WTC11 (cell line): Measurements from ENCODE around the gene VPS52. TPM values are rescaled to one million over a fixed set of nuclear protein-coding genes. Genes with fewer than 3 reads are reported as not detected.

ENCODE experiments used
- ATAC-seq: fragments of 200-7000 bp; cut with Tn5 transposase; 2 replicates; pipeline ENCODE4 v1.10.0; 2021; ENCODE audit warnings: mild to moderate bottlenecking, moderate library complexity
- CTCF ChIA-PET: fragments of 300-600 bp; sonication (Branson Sonifier 250); formaldehyde crosslinking; loops from one replicate; lab custom pipeline; 2021; ENCODE audit warnings: antibody characterized with exemption; lab: Charles Lee
- POLR2A ChIA-PET: fragments of 350-600 bp; sonication (Branson Sonifier 250); formaldehyde crosslinking; loops from one replicate; lab custom pipeline; 2021; ENCODE audit warnings: antibody characterized with exemption; lab: Charles Lee
- DNase-seq: peaks from one replicate; pipeline ENCODE4 v3.0.0; 2021; ENCODE audit warnings: low spot score
- H3K27ac Mint-ChIP-seq: 2 replicates; pipeline ENCODE4 v1.8.0; 2021; ENCODE audit warnings: mixed read lengths
- H3K27me3 Mint-ChIP-seq: 2 replicates; pipeline ENCODE4 v1.8.0; 2021; ENCODE audit warnings: low read depth, mild to moderate bottlenecking, moderate library complexity, mixed read lengths
- H3K36me3 Mint-ChIP-seq: 2 replicates; pipeline ENCODE4 v1.8.0; 2021; ENCODE audit warnings: mixed read lengths
- H3K4me1 Mint-ChIP-seq: 2 replicates; pipeline ENCODE4 v1.8.0; 2022; ENCODE audit warnings: mixed read lengths
- H3K4me3 Mint-ChIP-seq: 2 replicates; pipeline ENCODE4 v1.8.0; 2021; ENCODE audit warnings: mild to moderate bottlenecking, moderate library complexity, mixed read lengths
- H3K9me3 Mint-ChIP-seq: 2 replicates; pipeline ENCODE4 v1.8.0; 2021; ENCODE audit warnings: mixed read lengths
- AFF4 ChIP-seq: sonication (generic); formaldehyde crosslinking; IDR thresholded peaks from 2 replicates; pipeline ENCODE4 v1.8.1; 2023; ENCODE audit warnings: mild to moderate bottlenecking, missing genetic modification reagents, borderline replicate concordance
- ATF6 ChIP-seq: sonication (generic); formaldehyde crosslinking; IDR thresholded peaks from 2 replicates; pipeline ENCODE4 v1.8.1; 2023; ENCODE audit warnings: mild to moderate bottlenecking, missing genetic modification reagents
- CTCF ChIP-seq: fragments of 200-600 bp; IDR thresholded peaks from 2 replicates; pipeline ENCODE4 v1.8.0; 2022; ENCODE audit warnings: antibody characterized with exemption
- FOXP4 ChIP-seq: sonication (generic); formaldehyde crosslinking; IDR thresholded peaks from 2 replicates; pipeline ENCODE4 v1.8.0; 2022; ENCODE audit warnings: mild to moderate bottlenecking, missing genetic modification reagents
- JAZF1 ChIP-seq: fragments of 250-450 bp; sonication (Bioruptor Pico); IDR thresholded peaks from 2 replicates; pipeline ENCODE4 v1.9.0; 2021; ENCODE audit warnings: moderate library complexity, mild to moderate bottlenecking, inconsistent platforms
- MAX ChIP-seq: sonication (generic); formaldehyde crosslinking; IDR thresholded peaks from 2 replicates; pipeline ENCODE4 v1.8.0; 2022; ENCODE audit warnings: mild to moderate bottlenecking, missing genetic modification reagents
- NFYB ChIP-seq: sonication (generic); formaldehyde crosslinking; conservative IDR thresholded peaks from 2 replicates; pipeline ENCODE4 v1.8.0; 2022; ENCODE audit warnings: low read depth, missing genetic modification reagents
- PREB ChIP-seq: sonication (generic); formaldehyde crosslinking; IDR thresholded peaks from 2 replicates; pipeline ENCODE4 v1.8.1; 2022; ENCODE audit warnings: mild to moderate bottlenecking, missing genetic modification reagents, moderate library complexity, borderline replicate concordance
- RELA ChIP-seq: sonication (generic); formaldehyde crosslinking; IDR thresholded peaks from 2 replicates; pipeline ENCODE4 v1.8.1; 2022; ENCODE audit warnings: missing genetic modification reagents, mild to moderate bottlenecking, borderline replicate concordance
- SMAD4 ChIP-seq: sonication (generic); formaldehyde crosslinking; IDR thresholded peaks from 2 replicates; pipeline ENCODE4 v1.8.0; 2022; ENCODE audit warnings: mild to moderate bottlenecking, missing genetic modification reagents
- ZNF281 ChIP-seq: sonication (generic); formaldehyde crosslinking; IDR thresholded peaks from 2 replicates; pipeline ENCODE4 v1.8.0; 2023; ENCODE audit warnings: mild to moderate bottlenecking, missing genetic modification reagents
- ZNF396 ChIP-seq: fragments of 250-450 bp; sonication (Bioruptor Pico); IDR thresholded peaks from 2 replicates; pipeline ENCODE4 v1.8.0; 2021; ENCODE audit warnings: mild to moderate bottlenecking, moderate library complexity, borderline replicate concordance
- ZNF416 ChIP-seq: fragments of 250-450 bp; sonication (Bioruptor Pico); IDR thresholded peaks from 2 replicates; pipeline ENCODE4 v1.9.0; 2021; ENCODE audit warnings: mild to moderate bottlenecking, inconsistent platforms
- ZNF532 ChIP-seq: fragments of 250-450 bp; sonication (Bioruptor Pico); IDR thresholded peaks from 2 replicates; pipeline ENCODE4 v1.9.0; 2021; ENCODE audit warnings: mild to moderate bottlenecking, borderline replicate concordance
- ZNF671 ChIP-seq: fragments of 250-450 bp; sonication (Bioruptor Pico); IDR thresholded peaks from 2 replicates; pipeline ENCODE4 v1.8.0; 2021; ENCODE audit warnings: mild to moderate bottlenecking
- total RNA-seq: library from RNA; stranded (reverse); gene quantifications from 3 replicates; pipeline ENCODE4 v1.2.3, GENCODE V29; 2021

The VPS52 gene
- total RNA-seq, 1 experiment from 2014 or later: 46.8 TPM

GRCh38 chr6:33301877-33302276, 30.2 kb upstream of the VPS52 start (continued):
- no peak for TF ChIP-seq FOXP4 (CRISPR knock-in tag)
- no peak for TF ChIP-seq ZNF532 (CRISPR knock-in tag)
- no peak for TF ChIP-seq JAZF1 (CRISPR knock-in tag)
- TF ChIP-seq ZNF416 (CRISPR knock-in tag): no peak
- TF ChIP-seq ATF6: no peak
- no peak for TF ChIP-seq RELA (CRISPR knock-in tag)
- no peak for TF ChIP-seq ZNF396 (CRISPR knock-in tag)
- no peak for TF ChIP-seq AFF4
- TF ChIP-seq SMAD4 (CRISPR knock-in tag): no peak
- TF ChIP-seq, all 79 proteins: peak for 0

GRCh38 chr6:33299237-33299944, 27.7 kb upstream of the VPS52 start:
- ATAC-seq (peak; percentile 54), DNase-seq (peak; percentile 87)
- Mint-ChIP-seq H3K4me1 (peaks cover 17% of the 10 kb centered on the region), H3K27ac (peak overlapping the region; percentile 100), H3K36me3 (peaks cover 9% of the 10 kb centered on the region; the same call in 1 of the 2 replicates), H3K27me3 (no peaks in the 10 kb centered on the region), H3K4me3 (peak overlapping the region; percentile 99), H3K9me3 (no peaks in the 10 kb centered on the region)
- CTCF ChIA-PET: interaction anchor here (0.6 to 4.0 kb wide), 18 partner anchors 9 to 127 kb away, joined by 3 to 40 read pairs (median 4); partner anchors contain the start of genes B3GALT4, CUTA, PFDN6 and SYNGAP1
- POLR2A ChIA-PET: interaction anchor here (0.6 to 1.6 kb wide), 9 partner anchors 9 to 327 kb away, joined by 3 to 19 read pairs (median 4); partner anchors contain the start of genes B3GALT4, PFDN6, RPS18 and VPS52
- peak; percentile 53; the same call in 1 of the 2 replicates for TF ChIP-seq MAX
- TF ChIP-seq RELA (CRISPR knock-in tag): peak; percentile 77; the same call in 1 of the 2 replicates
- peak; percentile 56 for TF ChIP-seq CTCF
- TF ChIP-seq PREB: 0 out of 2 replicates have a peak, but pooled peaks have one; percentile 18
- TF ChIP-seq NFYB (CRISPR knock-in tag): no peak
- TF ChIP-seq ZNF281 (CRISPR knock-in tag): 0 out of 2 replicates have a peak, but pooled peaks have one; percentile 9
- no peak for TF ChIP-seq ZNF671
